GM18526 (cell line): ENCODE measurements around the gene CIT.
A peak's percentile ranks its signal among the peaks of the same experiment; 100 is the strongest.

ENCODE experiments used
- POLR2A ChIP-seq: IDR thresholded peaks from 3 replicates; pipeline ENCODE4 v1.6.1; 2011; ENCODE audit not compliant: insufficient read length; ENCODE audit errors: extremely low read depth

The CIT gene

DNA sequence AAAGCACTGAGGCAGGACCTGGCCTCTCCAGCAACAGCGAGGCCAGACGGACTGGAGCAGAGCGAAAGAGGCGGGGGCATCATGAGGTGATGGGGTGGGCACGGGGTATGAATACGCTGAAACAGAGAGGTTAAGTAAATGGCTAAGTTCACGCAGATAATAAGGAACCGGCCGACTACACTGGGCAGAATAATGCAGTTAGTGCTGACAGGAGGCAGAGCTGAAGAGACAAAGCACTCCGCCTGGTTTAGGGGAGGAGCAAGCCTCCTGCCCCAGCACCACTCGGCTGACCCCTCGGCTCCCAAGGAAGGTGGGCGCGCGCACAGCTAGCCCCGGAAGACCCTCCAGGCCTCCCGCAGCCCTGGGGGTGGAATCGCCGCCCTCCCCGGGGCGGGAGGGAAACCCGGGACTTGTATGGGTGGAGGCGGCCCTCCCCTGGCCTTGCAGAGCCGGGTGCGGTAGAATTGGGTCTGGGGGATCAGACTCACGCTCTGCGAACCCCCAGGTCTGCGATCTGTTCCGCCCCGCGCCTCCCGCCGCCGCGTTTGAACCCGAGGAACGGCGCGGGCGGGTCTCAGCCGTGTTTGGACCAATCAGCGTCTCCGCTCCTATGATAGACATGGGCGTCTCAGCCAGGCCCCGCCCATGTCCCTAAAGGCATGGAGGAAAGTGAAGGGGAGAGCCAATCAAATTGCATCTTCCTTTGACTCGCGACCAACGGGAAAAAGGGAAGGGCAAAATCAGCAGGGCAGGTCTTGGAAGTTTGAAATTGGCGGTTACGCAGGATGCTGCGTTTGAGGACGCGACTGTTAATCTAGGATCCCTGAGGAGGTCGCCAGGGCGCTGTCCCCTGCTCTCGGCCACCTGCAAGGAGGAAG, at the start of gene CIT:
TSS of gene CIT (minus strand) at position 560 of the 878 bp plus-strand sequence. CDS start 1,152 bp downstream, outside the sequence.
- peak; percentile 74 for TF ChIP-seq POLR2A

DNA sequence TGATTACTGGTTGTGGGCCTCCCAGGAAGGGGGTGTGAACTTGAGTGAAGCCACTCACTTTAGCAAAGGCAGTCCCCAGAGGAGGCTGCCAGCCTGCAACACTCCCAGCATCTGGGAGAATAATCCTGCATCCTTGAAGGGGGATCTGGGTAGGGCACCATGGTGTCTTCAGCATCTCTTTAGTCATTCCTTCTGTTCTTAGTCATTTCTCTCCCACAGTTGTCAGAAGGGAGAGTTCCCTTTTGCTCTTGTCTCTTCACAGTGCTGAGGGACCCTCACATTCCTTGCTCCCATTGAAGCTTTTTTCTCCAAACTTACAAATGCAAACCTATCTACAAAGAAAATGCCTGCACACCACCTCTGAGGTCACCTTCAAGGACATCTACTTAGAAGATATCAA, 48.1 kb upstream of the CIT start:
- no peak for TF ChIP-seq POLR2A

DNA sequence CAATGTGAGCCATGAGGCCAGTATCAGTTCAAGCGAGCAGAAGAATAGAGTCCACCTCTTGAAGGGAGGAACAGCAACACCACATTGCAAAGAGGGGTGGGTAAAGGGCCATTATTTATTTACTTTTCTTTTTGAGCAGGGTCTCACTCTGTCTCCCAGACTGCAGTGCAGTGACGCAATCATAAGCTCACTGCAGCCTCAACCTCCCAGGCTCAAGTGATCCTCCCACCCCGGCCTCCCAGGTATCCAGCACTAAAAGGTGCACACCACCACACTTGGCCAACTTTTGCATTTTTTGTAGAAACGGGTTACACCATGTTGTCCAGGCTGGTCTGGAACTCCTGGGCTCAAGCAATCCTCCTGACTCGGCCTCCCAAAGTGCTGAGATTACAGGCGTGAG, 42.9 kb upstream of the CIT start:
- no peak for TF ChIP-seq POLR2A

DNA sequence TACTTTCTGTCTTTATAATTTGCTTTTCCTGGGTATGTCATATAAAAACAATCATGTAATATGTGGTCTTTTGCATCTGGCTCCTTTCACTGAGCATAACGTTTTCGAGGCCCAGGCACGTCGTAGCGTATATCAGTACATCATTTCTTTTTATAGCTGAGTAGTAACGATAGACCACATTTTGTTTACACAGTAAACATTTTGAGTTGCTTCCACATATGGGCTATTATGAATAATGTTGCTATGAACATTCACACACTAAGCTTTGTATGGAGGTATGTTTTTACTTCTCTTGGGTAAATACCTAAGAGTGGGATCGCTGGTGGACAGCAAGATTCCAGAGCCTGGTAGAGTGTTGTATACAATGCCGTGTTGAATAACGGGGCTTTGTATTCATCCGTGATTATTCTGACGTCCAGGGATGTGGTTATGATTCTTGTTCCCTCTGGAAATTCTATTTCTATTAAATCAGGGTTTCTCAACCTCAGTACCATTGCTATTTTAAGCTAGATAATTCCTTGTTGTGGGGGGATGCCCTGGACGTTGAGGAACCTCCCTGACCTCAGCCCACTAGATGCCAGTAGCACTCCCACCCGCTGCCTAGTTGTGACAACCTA, 38.9 kb upstream of the CIT start:
- TF ChIP-seq POLR2A, result no peak

- no peak for TF ChIP-seq POLR2A
Measured at GRCh38 chr12:119914666-119915065, 37.5 kb upstream of the CIT start.

GRCh38 chr12:119913536-119914330, 36.6 kb upstream of the CIT start:
- TF ChIP-seq POLR2A, result no peak

DNA sequence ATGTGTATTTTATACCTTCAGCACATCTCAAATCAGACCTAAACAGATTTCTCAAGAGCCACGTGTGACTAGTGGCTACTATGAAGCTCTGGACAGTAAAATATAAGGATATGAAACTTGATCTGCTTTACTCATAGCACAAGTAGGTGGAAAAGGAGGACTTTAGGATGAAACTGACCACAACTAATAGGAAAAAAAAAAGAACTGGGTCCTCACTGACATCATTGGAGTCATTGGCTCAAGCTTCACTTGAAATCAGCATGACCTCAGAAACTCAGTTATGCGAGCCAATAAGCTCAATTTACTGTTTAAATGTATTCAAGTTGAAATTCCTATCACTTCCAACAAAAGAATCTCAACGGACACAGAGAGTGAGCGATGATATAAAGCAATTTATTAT, 34.1 kb upstream of the CIT start:
- no peak for TF ChIP-seq POLR2A

- no peak for TF ChIP-seq POLR2A
Measured at GRCh38 chr12:119910586-119910985, 33.5 kb upstream of the CIT start.

- TF ChIP-seq POLR2A, result no peak
Measured at GRCh38 chr12:119902084-119902509, 25.0 kb upstream of the CIT start.

GRCh38 chr12:119901670-119902069, 24.6 kb upstream of the CIT start:
- no peak for TF ChIP-seq POLR2A

GRCh38 chr12:119894916-119895315, 17.8 kb upstream of the CIT start:
- no peak for TF ChIP-seq POLR2A

GRCh38 chr12:119885549-119885948, 8.4 kb upstream of the CIT start:
- TF ChIP-seq POLR2A, result no peak

GRCh38 chr12:119883237-119883636, 6.1 kb upstream of the CIT start:
- no peak for TF ChIP-seq POLR2A

DNA sequence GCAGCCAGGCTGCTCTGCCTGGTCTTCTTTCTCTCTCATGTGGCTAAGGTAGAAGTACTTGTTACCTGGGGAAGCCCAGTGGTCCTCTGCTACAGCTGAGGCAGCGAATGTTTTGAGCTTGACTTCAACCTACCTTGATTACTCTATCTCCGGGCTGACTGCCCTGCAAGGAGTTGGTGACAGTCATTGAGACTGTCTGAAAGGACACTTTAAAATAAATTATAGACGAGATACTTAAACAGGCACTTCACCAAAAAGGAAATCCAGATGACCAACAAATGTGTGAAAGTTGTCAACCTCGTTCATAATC, 474 bp upstream of the CIT start:
- TF ChIP-seq POLR2A, result no peak

DNA sequence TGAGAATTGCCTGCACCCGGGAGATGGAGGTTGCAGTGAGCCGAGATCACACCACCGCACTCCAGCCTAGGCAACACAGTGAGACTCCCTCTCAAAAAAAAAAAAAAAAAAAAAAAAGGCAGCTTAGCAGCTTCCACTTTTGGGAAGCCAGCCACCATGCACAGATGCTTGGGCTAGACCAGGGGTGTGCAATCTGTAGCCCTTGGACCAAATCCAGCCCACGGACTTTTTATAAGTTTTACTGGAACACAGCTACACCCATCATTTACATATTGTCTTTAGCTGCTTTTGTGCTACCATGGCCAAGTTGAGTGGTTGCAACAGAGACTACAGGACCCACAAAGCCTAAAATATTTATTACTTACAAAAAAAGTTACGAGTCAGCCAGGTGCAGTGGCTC, 6.7 kb downstream of the CIT start:
- TF ChIP-seq POLR2A, result no peak

- TF ChIP-seq POLR2A, result no peak
Measured at GRCh38 chr12:119869720-119870119, 7.4 kb downstream of the CIT start.
